NCI-H2107 (cell line): ENCODE results near the gene PERCC1.
"Not testable (repeated sequence)": the region's sequence is repeated elsewhere in the genome, so short reads cannot be mapped to it uniquely, and the experiment has no call there.

Source experiments
- DNase-seq: peaks from one replicate; lab custom pipeline; 2025; lab: John Stamatoyannopoulos, UW

PERCC1 gene

GRCh38 chr16:1469693-1470201 lies 38.9 kb downstream of the PERCC1 start:
- DNase-seq = no peak

GRCh38 chr16:1470481-1471251 lies 39.8 kb downstream of the PERCC1 start:
- no peak for DNase-seq

GRCh38 chr16:1471569-1472194 lies 40.8 kb downstream of the PERCC1 start:
- no peak for DNase-seq

- no peak for DNase-seq
Observed at GRCh38 chr16:1472974-1473373, 42.1 kb downstream of the PERCC1 start.

- no peak for DNase-seq
Observed at GRCh38 chr16:1474082-1474795, 43.4 kb downstream of the PERCC1 start.

GRCh38 chr16:1474796-1475551 lies 44.1 kb downstream of the PERCC1 start, which contains the start of gene CLCN7:
Gene CLCN7 (minus strand): TSS chr16:1475028. CDS start chr16:1474974, 54 bp downstream.
- DNase-seq = peak; percentile 55

- no peak for DNase-seq
Observed at GRCh38 chr16:1475552-1476114, 44.8 kb downstream of the PERCC1 start.

GRCh38 chr16:1477033-1477432 lies 46.2 kb downstream of the PERCC1 start:
- DNase-seq = no peak

- not testable (repeated sequence) for DNase-seq
Observed at GRCh38 chr16:1478937-1479336, 48.1 kb downstream of the PERCC1 start.

GRCh38 chr16:1481906-1482835 lies 51.3 kb downstream of the PERCC1 start:
- DNase-seq = no peak
